ENCODE data around the gene TMEM184A.

TMEM184A gene

GRCh38 chr7:1512781-1513656 is 43.0 kb downstream of the TMEM184A start:
- Histone ChIP-seq H3K79me2 (ENCODE audit: low read length) (no peaks in the 10 kb centered on the region), H3K9ac (ENCODE audit: low read length) (no peak overlapping the region), H3K4me3 (ENCODE audit: low read length) (no peak overlapping the region), H4K20me1 (ENCODE audit: insufficient read depth, low read length) (no peaks in the 10 kb centered on the region), H2AFZ (ENCODE audit: low read depth, low read length) (no peak overlapping the region), H3K27ac (ENCODE audit: low read length) (no peak overlapping the region), H3K9me3 (ENCODE audit: insufficient read depth, low read length) (no peaks in the 10 kb centered on the region), H3K4me2 (ENCODE audit: low read length) (no peak overlapping the region), H3K36me3 (replicated peaks; ENCODE audit: low read depth, low read length) (no peaks in the 10 kb centered on the region), H3K27me3 (ENCODE audit: low read depth, low read length) (no peaks in the 10 kb centered on the region), H3K4me1 (ENCODE audit: low read length) (no peaks in the 10 kb centered on the region)
- TF ChIP-seq CTCF (IDR thresholded peaks at IDR 0.05; ENCODE audit: low read depth, low read length) (no peak), EZH2phosphoT487 (IDR thresholded peaks at IDR 0.05; ENCODE audit: low read depth) (no peak)

- no peak overlapping the region for H3K27ac ChIP-seq (ENCODE audit: low read length)
- no peak overlapping the region for H3K9ac ChIP-seq (ENCODE audit: low read length)
- H3K9me3 ChIP-seq (ENCODE audit: insufficient read depth, low read length), result no peaks in the 10 kb centered on the region
- no peaks in the 10 kb centered on the region for H3K4me1 ChIP-seq (ENCODE audit: low read length)
- TF ChIP-seq CTCF (IDR thresholded peaks at IDR 0.05; ENCODE audit: low read depth, low read length) (no peak), EZH2phosphoT487 (IDR thresholded peaks at IDR 0.05; ENCODE audit: low read depth) (no peak)
- no peaks in the 10 kb centered on the region for H4K20me1 ChIP-seq (ENCODE audit: insufficient read depth, low read length)
- no peaks in the 10 kb centered on the region for H3K27me3 ChIP-seq (ENCODE audit: low read depth, low read length)
- no peaks in the 10 kb centered on the region for H3K36me3 ChIP-seq (replicated peaks; ENCODE audit: low read depth, low read length)
- H3K79me2 ChIP-seq (ENCODE audit: low read length), result no peaks in the 10 kb centered on the region
- H2AFZ ChIP-seq (ENCODE audit: low read depth, low read length), result no peak overlapping the region
- H3K4me3 ChIP-seq (ENCODE audit: low read length), result no peak overlapping the region
- H3K4me2 ChIP-seq (ENCODE audit: low read length), result no peak overlapping the region
Observed at GRCh38 chr7:1511444-1512422, 44.3 kb downstream of the TMEM184A start.

- H2AFZ ChIP-seq (ENCODE audit: low read depth, low read length), result no peak overlapping the region
- H3K36me3 ChIP-seq (replicated peaks; ENCODE audit: low read depth, low read length), result no peaks in the 10 kb centered on the region
- H3K4me2 ChIP-seq (ENCODE audit: low read length), result no peak overlapping the region
- TF ChIP-seq EZH2phosphoT487 (IDR thresholded peaks at IDR 0.05; ENCODE audit: low read depth) (no peak), CTCF (IDR thresholded peaks at IDR 0.05; ENCODE audit: low read depth, low read length) (no peak)
- H3K27me3 ChIP-seq (ENCODE audit: low read depth, low read length), result no peaks in the 10 kb centered on the region
- peaks cover 5% of the 10 kb centered on the region; the same call in 1 of the 2 replicates for H3K4me1 ChIP-seq (ENCODE audit: low read length)
- H3K9me3 ChIP-seq (ENCODE audit: insufficient read depth, low read length), result no peaks in the 10 kb centered on the region
- H3K79me2 ChIP-seq (ENCODE audit: low read length), result no peaks in the 10 kb centered on the region
- no peaks in the 10 kb centered on the region for H4K20me1 ChIP-seq (ENCODE audit: insufficient read depth, low read length)
- H3K9ac ChIP-seq (ENCODE audit: low read length), result no peak overlapping the region
- no peak overlapping the region for H3K4me3 ChIP-seq (ENCODE audit: low read length)
- H3K27ac ChIP-seq (ENCODE audit: low read length), result no peak overlapping the region
Observed at GRCh38 chr7:1510780-1511154, 45.2 kb downstream of the TMEM184A start.

- Histone ChIP-seq H2AFZ (ENCODE audit: low read depth, low read length) (no peak overlapping the region), H3K9me3 (ENCODE audit: insufficient read depth, low read length) (no peaks in the 10 kb centered on the region), H4K20me1 (ENCODE audit: insufficient read depth, low read length) (no peaks in the 10 kb centered on the region), H3K4me1 (ENCODE audit: low read length) (peaks cover 9% of the 10 kb centered on the region; the same call in 1 of the 2 replicates), H3K27ac (ENCODE audit: low read length) (no peak overlapping the region), H3K27me3 (ENCODE audit: low read depth, low read length) (no peaks in the 10 kb centered on the region), H3K4me3 (ENCODE audit: low read length) (no peak overlapping the region), H3K4me2 (ENCODE audit: low read length) (no peak overlapping the region), H3K36me3 (replicated peaks; ENCODE audit: low read depth, low read length) (no peaks in the 10 kb centered on the region), H3K79me2 (ENCODE audit: low read length) (no peaks in the 10 kb centered on the region), H3K9ac (ENCODE audit: low read length) (no peak overlapping the region)
- TF ChIP-seq CTCF (IDR thresholded peaks at IDR 0.05; ENCODE audit: low read depth, low read length), result no peak
- no peak for TF ChIP-seq EZH2phosphoT487 (IDR thresholded peaks at IDR 0.05; ENCODE audit: low read depth)
Observed at GRCh38 chr7:1509226-1509625, 46.8 kb downstream of the TMEM184A start.
